Trophoblast cell (in vitro differentiated cells and primary cell): ENCODE data around the gene ADAMTSL1.

ENCODE experiments used
- DNase-seq, 2 donors: peaks; one replicate each; pipeline ENCODE4 v3.0.0-alpha.2; 2016
- H2AFZ ChIP-seq: 2 replicates; pipeline ENCODE4 v1.6.1; 2013; ENCODE audit warnings: low read length, moderate library complexity, mild to moderate bottlenecking; ENCODE audit not compliant: insufficient read depth, poor library complexity
- H2AK5ac ChIP-seq: 2 replicates; pipeline ENCODE4 v1.6.1; 2013; ENCODE audit warnings: mild to moderate bottlenecking, low read length
- H2BK120ac ChIP-seq: 2 replicates; pipeline ENCODE4 v1.6.1; 2013; ENCODE audit warnings: low read length, mild to moderate bottlenecking, moderate library complexity; ENCODE audit not compliant: insufficient read depth, poor library complexity
- H2BK12ac ChIP-seq: 2 replicates; pipeline ENCODE4 v1.6.1; 2013; ENCODE audit warnings: mild to moderate bottlenecking, low read length, moderate library complexity
- H2BK5ac ChIP-seq: 2 replicates; pipeline ENCODE4 v1.6.1; 2013; ENCODE audit warnings: low read length, low read depth, moderate library complexity, mild to moderate bottlenecking; ENCODE audit not compliant: poor library complexity
- H3K14ac ChIP-seq: 2 replicates; pipeline ENCODE4 v1.6.1; 2013; ENCODE audit warnings: mild to moderate bottlenecking, low read length
- H3K18ac ChIP-seq: 2 replicates; pipeline ENCODE4 v1.6.1; 2013; ENCODE audit warnings: mild to moderate bottlenecking, low read length
- H3K23ac ChIP-seq: 2 replicates; pipeline ENCODE4 v1.6.1; 2013; ENCODE audit warnings: low read length
- H3K27ac ChIP-seq: 2 replicates; pipeline ENCODE4 v1.5.1; 2013; ENCODE audit warnings: low read depth, mild to moderate bottlenecking, inconsistent platforms, low read length, moderate library complexity
- H3K27me3 ChIP-seq: 2 replicates; pipeline ENCODE4 v1.6.1; 2013; ENCODE audit warnings: inconsistent platforms, mild to moderate bottlenecking, low read length, moderate library complexity; ENCODE audit not compliant: insufficient read depth
- H3K36me3 ChIP-seq, 2 experiments: 1 replicate in 1 of 2; 2 replicates in 1 of 2; pipeline ENCODE4 v1.6.1; 2013; ENCODE audit warnings: low read length in 2 of 2, mild to moderate bottlenecking in 2 of 2, moderate library complexity in 1 of 2; ENCODE audit not compliant: insufficient read depth in 2 of 2, control insufficient read depth in 1 of 2
- H3K4ac ChIP-seq: 2 replicates; pipeline ENCODE4 v1.6.1; 2013; ENCODE audit warnings: low read depth, mild to moderate bottlenecking, low read length, moderate library complexity
- H3K4me1 ChIP-seq, 2 experiments: 1 replicate in 1 of 2; 2 replicates in 1 of 2; pipeline ENCODE4 v1.6.1; 2013; ENCODE audit warnings: low read length in 2 of 2, mild to moderate bottlenecking in 2 of 2, moderate library complexity in 1 of 2; ENCODE audit not compliant: insufficient read depth in 2 of 2, control insufficient read depth in 1 of 2
- H3K4me2 ChIP-seq: 2 replicates; pipeline ENCODE4 v1.6.1; 2013; ENCODE audit warnings: inconsistent platforms, mild to moderate bottlenecking, low read length, moderate library complexity
- H3K4me3 ChIP-seq: 2 replicates; pipeline ENCODE4 v1.5.1; 2013; ENCODE audit warnings: mild to moderate bottlenecking, low read depth, low read length, inconsistent platforms
- H3K79me1 ChIP-seq: one replicate; pipeline ENCODE4 v1.6.1; 2013; ENCODE audit warnings: low read length
- H3K79me2 ChIP-seq: 2 replicates; pipeline ENCODE4 v1.6.1; 2013; ENCODE audit warnings: low read length, mild to moderate bottlenecking; ENCODE audit not compliant: control insufficient read depth, insufficient read depth, poor library complexity
- H3K9ac ChIP-seq: 2 replicates; pipeline ENCODE4 v1.6.1; 2013; ENCODE audit warnings: mild to moderate bottlenecking, low read length
- H3K9me3 ChIP-seq: 2 replicates; pipeline ENCODE4 v1.6.1; 2013; ENCODE audit warnings: low read depth, mild to moderate bottlenecking, control low read depth, inconsistent platforms, low read length; ENCODE audit not compliant: insufficient read depth
- H4K12ac ChIP-seq: 2 replicates; pipeline ENCODE4 v1.6.1; 2013; ENCODE audit warnings: low read depth, mild to moderate bottlenecking, low read length, moderate library complexity
- H4K8ac ChIP-seq: 2 replicates; pipeline ENCODE4 v1.6.1; 2013; ENCODE audit warnings: low read depth, mild to moderate bottlenecking, low read length, moderate library complexity
- H4K91ac ChIP-seq: one replicate; pipeline ENCODE4 v1.6.1; 2013; ENCODE audit warnings: low read depth, mild to moderate bottlenecking, low read length, moderate library complexity
- WGBS: extraction: QIAGEN DNeasy Blood & Tissue Kit; methylation state at CpG from one replicate; pipeline ENCODE4 v1.1.7; 2013; ENCODE audit warnings: missing lambda C conversion rate; ENCODE audit not compliant: insufficient read length, insufficient coverage; ENCODE audit errors: extremely low coverage; 5-methylcytosine and 5-hydroxymethylcytosine counted together

The ADAMTSL1 gene

DNA sequence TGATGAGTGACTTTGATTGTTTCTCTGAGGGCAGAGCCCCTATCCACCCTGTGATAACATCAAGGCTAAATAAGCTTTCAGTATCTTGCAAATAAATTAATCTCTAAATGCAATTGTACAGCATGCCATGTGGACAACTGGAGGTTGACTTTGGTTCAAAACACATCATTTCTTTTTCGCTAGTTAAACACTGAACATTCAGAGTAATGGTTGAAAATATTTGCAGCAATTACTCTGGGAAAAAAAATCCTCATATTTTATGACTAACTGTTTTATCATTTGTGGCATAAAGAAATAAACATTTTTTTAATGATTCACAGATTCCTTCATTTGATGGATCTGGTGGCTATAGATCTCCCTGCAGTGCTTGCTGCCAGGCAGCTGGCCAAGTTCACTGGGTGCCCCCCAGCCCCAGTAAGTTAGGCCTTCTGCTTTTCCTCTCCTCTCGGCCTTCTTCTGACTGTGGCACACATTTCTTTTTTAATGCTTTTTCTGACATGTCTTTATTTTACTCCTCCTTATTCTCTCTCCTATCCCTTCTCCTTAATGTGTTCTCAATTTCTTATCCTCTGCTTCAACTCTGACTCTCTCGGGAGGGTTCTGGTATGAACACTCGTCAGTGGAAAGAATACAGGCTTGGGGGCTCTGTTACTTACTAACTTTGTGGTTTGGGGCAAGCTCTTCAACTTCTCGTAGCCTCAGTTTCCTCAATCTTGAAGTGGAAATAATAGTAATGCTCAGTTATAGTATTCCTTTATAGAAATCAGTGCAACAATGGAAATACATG lies 69.6 kb downstream of the ADAMTSL1 start:
- Histone ChIP-seq H3K14ac (no peak overlapping the region), H3K4me3 (no peak overlapping the region), H3K79me1 (no peaks in the 10 kb centered on the region), H3K9me3 (no peaks in the 10 kb centered on the region), H2BK120ac (no peak overlapping the region), H3K27me3 (no peaks in the 10 kb centered on the region), H3K36me3 (no peaks in the 10 kb centered on the region), H2AK5ac (no peak overlapping the region), H3K79me2 (no peaks in the 10 kb centered on the region), H3K9ac (no peak overlapping the region), H3K18ac (no peak overlapping the region), H4K12ac (no peak overlapping the region), H2BK5ac (no peak overlapping the region), H3K27ac (no peak overlapping the region), H2BK12ac (no peak overlapping the region), H3K4me2 (no peak overlapping the region), H2AFZ (no peak overlapping the region), H3K4me1 (no peaks in the 10 kb centered on the region), H3K23ac (no peak overlapping the region), H4K91ac (no peak overlapping the region), H4K8ac (no peak overlapping the region), H3K4ac (no peak overlapping the region)
- DNase-seq: no peak
- WGBS: no CpG with 5 or more reads among the region's 5 CpGs

DNA sequence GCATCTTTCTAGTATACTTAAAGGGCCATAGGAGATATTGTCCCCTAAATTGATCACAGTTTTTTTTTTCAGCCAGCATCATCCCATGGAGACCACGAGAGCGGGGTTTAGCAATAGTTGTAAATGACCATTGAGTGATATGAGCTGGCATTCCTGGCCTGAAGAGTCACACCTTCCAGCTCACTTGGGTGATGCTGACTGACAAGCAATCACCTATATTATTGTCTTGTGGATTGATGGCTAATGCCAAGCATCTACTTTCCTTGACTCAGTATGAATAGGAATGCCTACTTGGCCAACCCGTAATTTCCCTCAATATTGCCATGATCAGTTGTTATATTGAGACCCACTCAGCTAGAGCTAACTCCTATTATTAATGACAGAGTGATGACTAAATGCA lies 70.5 kb downstream of the ADAMTSL1 start:
- DNase-seq: no peak
- WGBS: no CpG with 5 or more reads among the region's 3 CpGs
- H4K12ac ChIP-seq: no peak overlapping the region
- no peak overlapping the region for H2AFZ ChIP-seq
- no peak overlapping the region for H2BK5ac ChIP-seq
- no peak overlapping the region for H2AK5ac ChIP-seq
- no peaks in the 10 kb centered on the region for H3K79me2 ChIP-seq
- no peak overlapping the region for H3K4me2 ChIP-seq
- H4K91ac ChIP-seq: no peak overlapping the region
- H3K23ac ChIP-seq: no peak overlapping the region
- no peak overlapping the region for H2BK12ac ChIP-seq
- H3K4me3 ChIP-seq: no peak overlapping the region
- no peak overlapping the region for H2BK120ac ChIP-seq
- H3K27me3 ChIP-seq: no peaks in the 10 kb centered on the region
- H3K14ac ChIP-seq: no peak overlapping the region
- no peaks in the 10 kb centered on the region for H3K79me1 ChIP-seq
- H3K27ac ChIP-seq: no peak overlapping the region
- H3K4me1 ChIP-seq: no peaks in the 10 kb centered on the region
- H3K18ac ChIP-seq: no peak overlapping the region
- no peak overlapping the region for H3K9ac ChIP-seq
- H3K9me3 ChIP-seq: no peaks in the 10 kb centered on the region
- H3K4ac ChIP-seq: no peak overlapping the region
- no peak overlapping the region for H4K8ac ChIP-seq
- no peaks in the 10 kb centered on the region for H3K36me3 ChIP-seq

DNA sequence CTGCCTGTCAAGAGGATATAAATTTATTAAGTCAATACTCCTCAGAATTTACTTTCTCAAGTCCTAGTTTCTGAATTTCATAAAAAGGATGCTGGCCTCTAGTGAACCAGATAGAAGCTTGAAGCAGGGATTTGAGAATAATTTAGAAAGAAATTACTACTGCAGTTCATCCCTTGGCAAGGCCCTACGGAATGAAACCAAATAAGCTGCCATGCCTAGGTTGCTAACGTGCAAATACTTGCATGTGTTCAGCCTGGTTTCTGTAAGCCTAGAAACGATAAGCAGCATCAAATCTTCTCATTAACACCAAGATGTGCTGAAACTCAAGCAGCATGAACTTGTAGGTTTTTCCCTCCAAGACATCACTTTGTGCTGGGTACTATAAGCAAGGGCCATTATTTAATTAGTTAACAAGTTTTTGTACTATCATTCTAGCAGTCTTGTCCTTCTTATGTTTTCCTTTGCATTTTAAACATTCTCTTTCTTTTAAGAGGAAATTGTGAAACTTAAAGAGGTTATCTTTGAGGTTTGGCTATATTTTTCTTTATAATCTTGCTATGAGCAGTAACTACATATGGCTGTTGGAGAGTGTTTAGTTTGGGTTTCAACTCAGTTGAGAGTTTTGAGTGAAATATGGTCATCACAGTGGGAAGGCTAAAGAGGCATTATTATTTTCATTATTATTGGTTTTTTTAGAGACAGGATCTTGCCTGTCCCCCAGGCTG lies 71.8 kb downstream of the ADAMTSL1 start:
- Histone ChIP-seq H3K23ac (no peak overlapping the region), H2BK5ac (no peak overlapping the region), H3K79me1 (no peaks in the 10 kb centered on the region), H3K36me3 (no peaks in the 10 kb centered on the region), H3K14ac (no peak overlapping the region), H3K4me3 (no peak overlapping the region), H3K79me2 (no peaks in the 10 kb centered on the region), H3K27me3 (no peaks in the 10 kb centered on the region), H3K9ac (no peak overlapping the region), H2AFZ (no peak overlapping the region), H3K9me3 (no peaks in the 10 kb centered on the region), H3K4me1 (no peaks in the 10 kb centered on the region), H2AK5ac (no peak overlapping the region), H4K8ac (no peak overlapping the region), H3K4me2 (no peak overlapping the region), H3K27ac (no peak overlapping the region), H4K12ac (no peak overlapping the region), H2BK12ac (no peak overlapping the region), H2BK120ac (no peak overlapping the region), H4K91ac (no peak overlapping the region), H3K18ac (no peak overlapping the region), H3K4ac (no peak overlapping the region)
- no CpG with 5 or more reads among the region's 3 CpGs for WGBS
- no peak for DNase-seq

DNA sequence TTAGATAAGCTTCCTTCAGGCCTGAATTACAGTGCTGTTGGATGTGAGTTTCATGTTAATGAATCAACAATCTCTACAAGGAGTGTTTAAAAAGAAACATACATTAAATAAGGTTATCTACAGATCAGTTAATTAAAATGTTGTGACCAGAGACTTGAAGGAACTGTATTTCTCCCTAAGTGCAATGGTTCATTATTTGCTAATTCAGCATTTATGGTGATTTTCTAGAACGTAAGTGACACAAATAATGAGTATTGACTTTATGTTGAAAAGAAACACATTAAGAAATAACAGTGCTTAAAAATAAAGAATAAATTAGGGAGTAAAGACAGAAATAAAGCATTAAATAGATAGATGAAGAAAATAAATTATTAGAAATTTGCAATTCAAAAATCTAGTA lies 74.5 kb downstream of the ADAMTSL1 start:
- H3K79me1 ChIP-seq: no peaks in the 10 kb centered on the region
- H3K36me3 ChIP-seq: no peaks in the 10 kb centered on the region
- H2BK5ac ChIP-seq: no peak overlapping the region
- no peaks in the 10 kb centered on the region for H3K9me3 ChIP-seq
- no peak overlapping the region for H2AFZ ChIP-seq
- no peak overlapping the region for H2BK12ac ChIP-seq
- no peaks in the 10 kb centered on the region for H3K27me3 ChIP-seq
- H3K79me2 ChIP-seq: no peaks in the 10 kb centered on the region
- no peak overlapping the region for H3K18ac ChIP-seq
- H2AK5ac ChIP-seq: no peak overlapping the region
- no CpG with 5 or more reads among the region's 1 CpG for WGBS
- H4K91ac ChIP-seq: no peak overlapping the region
- H3K23ac ChIP-seq: no peak overlapping the region
- no peak overlapping the region for H3K14ac ChIP-seq
- DNase-seq: no peak
- no peak overlapping the region for H3K9ac ChIP-seq
- no peak overlapping the region for H3K4me2 ChIP-seq
- H3K4ac ChIP-seq: no peak overlapping the region
- H3K27ac ChIP-seq: no peak overlapping the region
- no peak overlapping the region for H4K8ac ChIP-seq
- no peak overlapping the region for H3K4me3 ChIP-seq
- H4K12ac ChIP-seq: no peak overlapping the region
- H3K4me1 ChIP-seq: no peaks in the 10 kb centered on the region
- H2BK120ac ChIP-seq: no peak overlapping the region
